RKO (cell line): ENCODE data around the gene SEMA3D.

Experiments
- DNase-seq: peaks from one replicate; pipeline ENCODE4 v3.0.0-alpha.2; 2016; ENCODE audit warnings: low spot score

The SEMA3D gene

GRCh38 chr7:85078181-85078580 is 108.7 kb downstream of the SEMA3D start:
- no peak for DNase-seq

GRCh38 chr7:85075864-85076263 is 111.0 kb downstream of the SEMA3D start:
- no peak for DNase-seq

DNA sequence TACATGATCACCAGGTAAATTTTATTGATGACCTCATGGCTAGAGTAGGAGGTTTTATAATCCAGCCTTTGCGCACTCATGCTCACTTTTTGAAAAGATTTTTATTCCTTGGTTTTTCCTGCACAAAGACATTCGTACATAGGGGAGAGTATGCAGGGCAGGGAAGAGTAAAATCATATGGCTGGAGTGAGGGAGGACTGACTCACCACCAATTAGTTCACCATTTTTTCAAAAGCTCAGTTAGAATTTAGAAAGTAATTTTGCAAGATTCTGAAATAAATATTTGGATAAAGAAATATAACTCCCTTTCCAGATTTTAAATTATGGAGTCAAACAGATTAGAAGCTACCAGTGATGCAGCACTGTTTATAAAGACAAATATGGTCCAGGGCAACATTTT is 111.9 kb downstream of the SEMA3D start:
- DNase-seq: no peak

- no peak for DNase-seq
Observed at GRCh38 chr7:85074016-85074415, 112.8 kb downstream of the SEMA3D start.

GRCh38 chr7:85070967-85071628 is 115.8 kb downstream of the SEMA3D start:
- DNase-seq: no peak

- DNase-seq: peak; percentile 44
Observed at GRCh38 chr7:85068799-85069198, 118.1 kb downstream of the SEMA3D start.

GRCh38 chr7:85067371-85067770 is 119.5 kb downstream of the SEMA3D start:
- no peak for DNase-seq

DNA sequence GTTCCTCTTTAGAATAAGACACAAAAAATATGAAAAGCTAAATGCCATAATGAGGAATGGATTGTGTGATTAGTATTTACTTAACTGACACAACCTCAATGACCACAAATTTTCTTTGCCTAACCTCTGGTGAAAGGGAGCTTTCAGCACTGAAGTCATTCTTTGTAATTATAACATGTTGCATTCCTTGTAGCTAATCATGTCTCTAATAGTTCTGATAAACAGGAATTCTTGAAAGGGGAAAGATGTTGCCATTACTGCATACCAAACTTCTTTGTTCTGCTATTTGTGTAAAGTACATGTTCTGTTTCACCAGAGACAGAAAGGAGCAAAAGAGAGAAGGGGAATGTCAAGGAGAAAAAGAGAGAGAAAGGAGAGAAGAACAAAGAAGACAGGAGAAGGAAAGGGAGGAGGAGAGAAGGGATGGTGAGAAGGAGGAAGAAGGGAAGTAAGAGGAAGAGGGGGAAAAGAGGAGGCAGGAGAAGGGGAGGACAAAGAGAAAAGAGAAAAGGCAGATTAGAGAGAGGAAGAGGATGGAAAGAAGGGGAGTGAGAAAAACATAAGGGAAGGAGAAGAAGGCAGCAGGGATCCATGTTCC is 120.9 kb downstream of the SEMA3D start:
- DNase-seq: no peak

DNA sequence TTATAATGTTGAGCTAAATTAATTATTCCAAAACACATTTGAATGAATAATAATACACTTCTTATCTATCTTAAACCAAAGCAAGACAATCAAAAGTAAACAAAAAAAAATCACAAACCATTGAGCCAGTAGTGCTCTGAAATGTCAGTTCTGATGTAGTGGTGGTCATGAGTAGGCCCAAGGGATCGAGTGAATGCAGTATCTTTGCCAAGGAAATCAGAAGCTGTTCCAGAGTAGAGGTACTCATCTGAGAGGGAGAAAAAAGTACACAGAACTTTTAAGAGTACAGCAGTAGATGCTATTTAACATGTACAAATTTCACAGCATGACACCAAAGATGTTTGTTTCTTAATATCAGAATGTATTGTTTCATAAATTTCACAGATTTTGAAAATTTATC is 121.5 kb downstream of the SEMA3D start:
- DNase-seq: no peak

GRCh38 chr7:85062651-85063050 is 124.2 kb downstream of the SEMA3D start:
- DNase-seq: no peak

DNA sequence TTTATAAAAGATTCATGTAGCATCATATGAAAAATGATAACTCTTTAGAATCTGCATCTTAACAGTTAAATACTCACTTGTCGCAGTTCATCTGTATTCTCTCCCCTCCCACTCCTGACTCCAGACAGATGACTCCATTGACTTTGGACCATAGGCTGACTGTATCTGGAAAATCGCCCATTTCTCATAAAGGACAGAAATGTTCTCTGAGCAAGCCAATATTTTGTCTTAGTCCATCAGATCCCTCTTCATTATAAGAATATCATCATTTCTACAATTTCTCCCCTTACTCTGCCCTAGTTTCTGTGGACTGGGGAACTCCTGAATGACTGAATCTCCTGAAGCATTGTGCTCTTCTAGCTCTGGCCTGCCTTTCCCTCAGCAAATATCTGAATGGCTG is 125.4 kb downstream of the SEMA3D start:
- DNase-seq: no peak

DNA sequence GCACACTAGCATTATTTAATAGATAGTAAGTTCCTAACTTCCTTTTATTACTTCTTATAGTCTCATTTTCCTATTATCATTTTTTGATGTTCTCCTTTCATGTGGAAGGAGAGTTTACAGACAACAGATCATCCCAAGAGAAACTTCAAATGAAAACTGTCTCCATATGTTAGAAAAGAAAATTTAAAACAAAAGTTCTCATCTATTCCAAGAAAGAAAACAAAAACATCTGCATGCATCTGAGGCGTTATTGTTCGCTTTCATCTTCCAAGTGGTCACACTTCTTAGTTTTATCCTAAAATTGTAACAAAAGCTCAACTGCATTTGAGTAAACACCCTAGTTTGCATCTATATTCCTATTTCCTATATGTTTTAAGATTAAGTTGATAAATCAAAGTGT is 126.2 kb downstream of the SEMA3D start:
- DNase-seq: no peak

DNA sequence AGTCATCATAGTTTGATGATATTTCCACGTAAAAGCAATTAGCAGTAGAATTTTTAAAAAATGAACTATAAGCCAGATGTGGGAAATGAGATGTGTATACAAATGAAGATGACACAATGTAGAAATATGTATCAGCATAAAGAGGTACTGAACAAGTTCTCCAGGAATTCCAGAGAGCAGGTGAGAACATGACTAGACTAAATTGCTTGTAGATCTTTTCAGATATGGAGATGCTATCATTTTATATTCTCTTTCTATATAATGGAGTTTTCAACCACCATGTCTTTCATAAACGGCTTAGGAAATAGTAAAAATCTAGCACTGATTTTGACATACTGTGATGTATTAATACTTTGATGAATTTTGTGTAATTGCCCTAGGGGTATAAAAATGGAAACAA is 130.9 kb downstream of the SEMA3D start:
- no peak for DNase-seq

- no peak for DNase-seq
Observed at GRCh38 chr7:85055196-85055595, 131.7 kb downstream of the SEMA3D start.

DNA sequence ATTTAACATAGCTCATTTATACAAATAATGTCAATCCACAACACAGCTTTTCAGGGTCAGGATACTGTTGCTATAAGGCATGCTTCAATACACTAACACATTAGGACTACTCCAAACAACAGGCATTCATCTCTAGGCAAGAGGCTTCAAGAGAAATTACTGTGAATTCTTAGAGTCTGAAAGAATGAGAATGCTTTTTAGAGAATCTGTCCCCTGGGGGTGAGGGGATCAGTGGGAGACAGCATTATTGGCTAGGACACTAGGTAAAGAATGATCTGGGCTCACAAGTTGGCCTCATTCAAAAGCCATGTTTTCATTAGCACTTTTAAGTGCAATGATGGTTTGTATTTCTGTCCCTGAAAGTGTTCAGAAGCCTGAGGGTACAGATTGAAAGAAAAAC is 132.6 kb downstream of the SEMA3D start:
- no peak for DNase-seq

DNA sequence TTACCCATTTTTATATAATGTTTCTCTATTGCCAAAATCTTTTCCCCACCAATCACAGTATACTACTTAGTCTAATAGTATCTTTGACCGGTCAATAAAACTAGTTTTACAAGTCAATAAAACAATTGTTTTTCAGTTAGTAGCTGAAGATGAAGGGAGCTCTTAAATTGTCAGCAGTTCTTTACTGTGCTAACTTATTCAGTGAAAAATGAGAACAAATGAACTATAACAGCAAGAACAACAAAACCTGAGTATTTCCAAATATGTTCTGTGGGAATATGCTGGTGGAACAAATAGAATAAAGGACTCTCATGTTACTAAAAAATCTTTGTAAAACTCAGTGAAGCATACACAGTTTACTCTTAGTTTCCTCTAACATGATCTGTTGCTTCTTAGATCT is 134.0 kb downstream of the SEMA3D start:
- DNase-seq: no peak

DNA sequence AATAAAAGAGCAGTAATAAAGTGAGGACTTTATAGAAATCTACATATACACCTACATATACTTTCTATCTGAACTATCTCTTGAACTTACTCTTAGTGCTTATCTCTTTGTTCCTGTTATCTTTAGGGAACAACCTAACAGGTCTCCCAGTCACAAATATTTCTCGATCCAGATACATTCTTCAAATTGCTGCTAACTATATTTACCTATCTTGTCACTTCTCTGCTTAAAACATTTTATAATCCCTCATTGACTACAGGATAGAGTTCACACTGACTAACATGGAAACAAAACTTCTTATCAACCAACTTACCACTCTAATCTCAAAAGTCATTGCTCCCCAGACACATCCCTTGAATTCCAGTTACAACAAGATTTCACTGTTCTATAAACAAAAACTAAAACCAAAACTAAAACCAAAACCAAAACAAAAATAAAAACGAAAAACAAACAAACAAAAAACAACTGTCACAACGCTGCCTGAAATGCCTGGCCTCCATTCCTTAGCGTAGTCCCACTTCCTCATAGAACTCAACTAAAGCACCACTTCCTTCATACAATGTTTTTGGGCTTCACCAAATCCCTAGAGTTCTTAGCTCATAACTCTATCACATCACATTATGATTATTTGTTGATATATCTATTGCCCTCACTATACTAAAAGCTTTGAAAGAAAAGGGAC is 134.7 kb downstream of the SEMA3D start:
- no peak for DNase-seq

DNA sequence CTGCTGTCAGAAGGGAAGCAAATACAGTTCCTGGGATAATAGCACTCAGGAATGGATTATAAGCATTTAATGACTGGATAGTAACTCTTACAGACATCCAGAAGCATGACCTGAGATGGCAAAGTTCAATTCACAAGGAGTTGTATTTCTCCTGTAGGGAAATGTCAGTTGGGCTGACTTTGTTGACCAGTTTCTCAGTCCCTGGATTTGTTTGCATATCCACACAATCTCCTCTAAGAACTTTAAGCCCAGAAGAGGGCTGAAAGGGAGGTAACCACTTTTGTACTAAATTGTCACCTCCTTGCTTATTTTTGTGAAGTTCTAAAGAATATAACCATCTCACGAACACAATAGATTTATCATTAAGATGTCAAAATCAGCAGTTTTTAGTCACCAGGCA is 140.3 kb downstream of the SEMA3D start:
- no peak for DNase-seq

- DNase-seq: peak; percentile 72
Observed at GRCh38 chr7:85041605-85042216, 145.1 kb downstream of the SEMA3D start.

DNA sequence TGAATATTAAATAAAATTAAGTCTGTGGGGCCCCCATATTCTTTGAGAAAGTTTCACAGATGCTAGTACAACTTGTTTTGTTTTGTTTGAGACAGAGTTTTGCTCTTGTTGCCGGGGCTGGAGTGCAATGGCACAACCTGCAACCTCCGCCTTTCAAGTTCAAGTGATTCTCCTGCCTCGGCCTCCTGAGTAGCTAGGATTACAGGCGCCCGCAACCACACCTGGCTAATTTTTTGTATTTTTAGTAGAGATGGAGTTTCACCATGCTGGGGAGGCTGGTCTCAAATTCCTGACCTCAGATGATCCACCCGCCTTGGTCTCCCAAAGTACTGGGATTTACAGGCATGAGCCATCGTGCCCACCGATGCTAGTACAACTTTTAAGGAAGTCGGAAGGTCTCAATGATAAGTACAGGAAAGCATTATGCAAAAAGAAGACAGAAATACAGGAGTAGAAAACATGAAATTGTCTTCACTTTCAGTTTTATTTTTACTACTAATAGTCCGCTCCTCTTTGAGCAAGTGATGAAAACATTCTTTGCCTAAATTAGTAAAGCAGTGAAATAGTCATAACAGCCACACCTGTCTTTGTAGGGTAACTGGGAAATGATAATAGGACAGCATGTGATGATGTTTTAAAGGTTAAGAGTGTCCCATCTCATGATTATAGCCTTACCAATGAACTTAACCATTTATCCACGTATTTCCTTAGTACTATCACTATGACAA is 147.5 kb downstream of the SEMA3D start:
- no peak for DNase-seq

DNA sequence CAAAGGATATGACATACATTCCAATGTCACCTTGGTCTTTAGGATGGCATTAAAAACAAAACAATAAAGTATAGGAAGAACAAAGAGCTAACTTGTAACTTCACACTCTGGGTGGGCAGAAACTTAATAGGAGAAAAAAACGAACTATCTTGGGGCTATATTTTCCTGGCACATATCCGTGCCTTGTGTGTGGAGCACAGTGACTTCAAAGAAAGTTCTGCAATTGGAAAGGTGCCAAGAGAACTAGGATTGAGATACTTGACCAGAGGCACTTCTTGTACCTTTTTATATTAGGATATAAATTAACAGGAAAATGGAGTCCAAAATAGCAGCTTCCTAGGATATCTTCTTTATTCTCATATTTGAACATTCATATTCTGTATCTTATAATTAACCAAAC is 148.4 kb downstream of the SEMA3D start:
- no peak for DNase-seq

- no peak for DNase-seq
Observed at GRCh38 chr7:85033263-85033662, 153.6 kb downstream of the SEMA3D start.

DNA sequence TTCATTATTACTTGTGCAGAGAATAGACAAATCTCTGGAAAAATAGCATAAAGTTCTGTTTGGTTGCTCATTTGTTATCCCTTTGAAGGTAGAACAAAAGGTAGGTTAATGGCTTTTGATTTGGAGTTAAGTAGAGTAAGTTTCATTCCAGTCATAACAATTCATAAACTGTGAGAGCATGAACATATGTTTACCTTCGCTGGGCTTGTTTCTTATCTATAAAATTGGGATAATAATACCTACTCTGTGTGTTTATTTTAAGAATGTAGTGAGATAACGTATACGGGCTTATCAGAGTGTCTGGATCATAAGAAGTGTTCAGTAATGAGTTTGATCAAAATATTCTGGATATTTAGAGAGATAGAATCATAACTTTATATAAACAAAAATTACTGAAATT is 155.4 kb downstream of the SEMA3D start:
- no peak for DNase-seq
